Stimulated activated effector memory CD8-positive, alpha-beta T cell treated with anti-CD3 and anti-CD28 coated beads, Interleukin-12 subunit alpha, Interleukin-12 subunit beta, amount 100 ng/mL, for 72 hours (primary cell): ENCODE measurements around the gene PPP2R5E.
A peak's percentile ranks its signal among the peaks of the same experiment; 100 is the strongest.

ENCODE experiments used
- ATAC-seq: fragments of 150-1000 bp; cut with Tn5 transposase; 2 replicates; pipeline ENCODE4 v1.10.0; 2021
- DNase-seq, 2 donors: peaks; one replicate each; pipeline ENCODE4 v3.0.0; 2021 to 2022; ENCODE audit warnings: low spot score in 2 of 2
- H3K27ac Mint-ChIP-seq: one replicate; pipeline ENCODE4 v1.8.0; 2022; ENCODE audit warnings: mild to moderate bottlenecking, mixed read lengths
- H3K36me3 Mint-ChIP-seq: one replicate; pipeline ENCODE4 v1.8.0; 2022; ENCODE audit warnings: mild to moderate bottlenecking, mixed read lengths
- H3K4me1 Mint-ChIP-seq: one replicate; pipeline ENCODE4 v1.8.0; 2022; ENCODE audit warnings: mixed read lengths
- H3K4me3 Mint-ChIP-seq: one replicate; pipeline ENCODE4 v1.8.0; 2022; ENCODE audit warnings: mild to moderate bottlenecking, mixed read lengths
- H3K9me3 Mint-ChIP-seq: one replicate; pipeline ENCODE4 v1.8.0; 2022; ENCODE audit warnings: mixed read lengths

Gene PPP2R5E

DNA sequence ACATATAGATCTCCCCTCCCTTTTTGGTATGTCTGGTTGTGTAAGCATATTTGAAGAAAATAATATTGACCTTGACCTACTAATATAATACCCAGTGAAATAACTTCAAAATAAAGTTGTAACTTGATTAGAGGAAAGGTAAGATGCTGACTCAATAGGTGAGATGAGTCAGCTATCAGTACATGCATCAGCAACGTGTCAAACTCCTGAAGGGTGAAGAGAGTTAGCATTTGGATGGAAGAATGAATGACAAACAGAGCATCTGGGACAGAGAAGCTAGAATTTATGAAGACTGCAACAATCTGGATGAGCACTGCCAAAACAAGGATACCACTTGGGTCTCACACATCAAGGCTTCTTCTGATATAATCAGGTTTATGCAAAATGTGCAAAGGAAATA lies 74.9 kb downstream of the PPP2R5E start:
- no peak overlapping the region for H3K27ac Mint-ChIP-seq
- ATAC-seq = peak; percentile 81
- H3K36me3 Mint-ChIP-seq = no peaks in the 10 kb centered on the region
- no peak overlapping the region for H3K4me3 Mint-ChIP-seq
- no peaks in the 10 kb centered on the region for H3K9me3 Mint-ChIP-seq
- DNase-seq = no peak
- peaks cover 44% of the 10 kb centered on the region for H3K4me1 Mint-ChIP-seq

DNA sequence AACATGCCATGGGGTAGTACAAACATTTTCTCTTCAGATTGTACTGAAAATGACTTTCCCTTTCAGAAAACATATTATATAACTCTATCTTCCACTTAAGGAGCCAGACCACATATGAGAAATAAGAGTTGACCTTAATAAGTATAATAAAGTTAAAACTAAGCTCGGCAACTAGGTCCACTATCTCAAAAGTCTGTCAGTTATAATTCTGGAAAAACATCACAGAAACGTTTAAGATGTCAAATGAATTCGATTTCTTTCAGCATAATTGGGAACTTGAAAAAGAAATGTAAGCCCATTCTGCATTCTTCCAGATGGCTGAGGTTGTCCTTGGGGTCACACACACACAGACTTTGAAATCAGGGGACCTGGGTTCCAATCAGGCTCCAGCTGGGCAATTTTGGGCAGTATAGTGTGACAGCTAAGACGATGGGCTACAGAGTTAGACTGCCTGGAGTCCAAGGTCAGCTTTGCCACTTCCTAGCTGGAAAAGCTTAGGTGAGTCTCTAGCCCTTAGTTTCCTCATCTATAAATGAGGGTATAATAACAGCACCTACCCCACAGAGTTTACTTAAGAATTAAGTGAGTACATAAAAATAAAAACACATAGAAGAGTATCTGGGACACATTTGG lies 75.6 kb downstream of the PPP2R5E start:
- no peaks in the 10 kb centered on the region for H3K9me3 Mint-ChIP-seq
- no peak overlapping the region for H3K27ac Mint-ChIP-seq
- peaks cover 44% of the 10 kb centered on the region for H3K4me1 Mint-ChIP-seq
- DNase-seq = no peak
- H3K4me3 Mint-ChIP-seq = no peak overlapping the region
- no peak for ATAC-seq
- no peaks in the 10 kb centered on the region for H3K36me3 Mint-ChIP-seq

DNA sequence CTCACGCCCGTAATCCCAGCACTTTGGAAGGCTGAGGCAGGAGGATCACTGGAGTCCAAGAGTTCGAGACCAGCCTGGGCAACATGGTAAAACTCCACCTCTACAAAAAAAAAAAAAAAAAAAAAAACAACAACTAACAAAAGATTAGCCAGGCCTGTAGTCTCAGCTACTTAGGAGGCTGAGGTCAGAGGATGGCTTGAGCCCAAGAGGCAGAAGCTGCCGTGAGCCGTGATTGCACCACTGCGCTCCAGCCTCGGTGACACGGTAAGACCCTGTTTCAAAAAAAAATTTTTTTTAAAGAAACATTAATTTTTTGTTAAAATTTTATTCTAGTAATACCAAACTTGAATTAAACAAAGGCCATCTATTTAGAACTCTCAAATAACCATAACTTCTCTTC lies 77.8 kb downstream of the PPP2R5E start:
- H3K4me3 Mint-ChIP-seq = no peak overlapping the region
- H3K36me3 Mint-ChIP-seq = peaks cover 6% of the 10 kb centered on the region
- H3K4me1 Mint-ChIP-seq = peaks cover 37% of the 10 kb centered on the region
- DNase-seq = no peak
- no peaks in the 10 kb centered on the region for H3K9me3 Mint-ChIP-seq
- H3K27ac Mint-ChIP-seq = no peak overlapping the region
- ATAC-seq = no peak

DNA sequence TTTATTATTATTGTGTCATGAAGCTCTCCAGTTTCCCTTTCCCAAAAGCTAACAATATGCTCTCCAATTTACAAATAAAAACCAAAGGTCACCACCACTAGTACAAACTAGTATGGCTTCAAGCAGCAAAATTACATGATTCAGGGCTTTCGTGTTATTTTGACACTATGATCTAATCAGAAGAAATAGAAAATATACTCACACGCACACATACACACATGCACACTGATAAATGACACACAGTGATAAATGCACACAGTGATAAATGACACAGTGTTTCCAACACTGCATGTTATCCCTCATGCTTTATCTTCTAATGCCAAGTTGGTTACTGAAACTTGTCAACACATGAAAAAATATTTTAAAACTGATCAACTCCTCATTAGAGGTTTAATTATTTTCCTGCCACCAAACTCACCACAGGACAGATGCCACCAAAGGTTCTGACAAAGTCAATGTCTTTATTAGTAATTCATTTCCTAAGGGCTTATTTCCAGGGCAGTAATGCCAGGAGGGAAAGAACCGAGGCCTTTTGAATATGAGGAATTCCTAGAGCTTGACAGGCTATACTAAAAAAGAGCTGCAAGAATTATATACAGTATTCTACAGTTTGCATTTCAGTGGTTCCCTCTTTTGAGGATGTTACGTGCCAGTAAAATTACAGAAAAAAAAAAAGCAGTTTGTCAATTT lies 82.4 kb downstream of the PPP2R5E start:
- no peak for ATAC-seq
- no peak overlapping the region for H3K4me3 Mint-ChIP-seq
- H3K4me1 Mint-ChIP-seq = peaks cover 30% of the 10 kb centered on the region
- peaks cover 6% of the 10 kb centered on the region for H3K36me3 Mint-ChIP-seq
- H3K9me3 Mint-ChIP-seq = no peaks in the 10 kb centered on the region
- no peak overlapping the region for H3K27ac Mint-ChIP-seq
- no peak for DNase-seq

DNA sequence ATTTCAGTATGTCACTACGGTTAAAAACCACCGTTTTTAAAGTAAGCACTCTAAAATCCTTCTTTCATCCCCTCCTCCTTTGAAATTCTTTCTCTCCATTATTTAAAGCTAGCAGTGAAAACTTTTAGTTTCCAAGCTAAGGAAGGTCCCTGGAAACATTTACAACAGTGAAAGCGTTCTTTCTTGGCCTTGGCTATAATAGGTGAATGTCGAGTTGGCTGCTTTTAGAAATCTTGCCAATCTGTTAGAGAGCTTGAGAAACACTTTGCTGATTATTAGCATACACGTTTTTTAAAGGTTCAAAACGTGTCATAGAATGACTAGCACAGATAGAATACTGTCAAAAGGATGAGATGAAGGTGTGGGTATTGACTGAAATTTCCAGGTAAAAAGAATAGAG lies 83.4 kb downstream of the PPP2R5E start:
- Mint-ChIP-seq H3K36me3 (peaks cover 6% of the 10 kb centered on the region), H3K9me3 (no peaks in the 10 kb centered on the region), H3K4me1 (peaks cover 37% of the 10 kb centered on the region), H3K4me3 (no peak overlapping the region), H3K27ac (no peak overlapping the region)
- DNase-seq (no peak), ATAC-seq (no peak)

DNA sequence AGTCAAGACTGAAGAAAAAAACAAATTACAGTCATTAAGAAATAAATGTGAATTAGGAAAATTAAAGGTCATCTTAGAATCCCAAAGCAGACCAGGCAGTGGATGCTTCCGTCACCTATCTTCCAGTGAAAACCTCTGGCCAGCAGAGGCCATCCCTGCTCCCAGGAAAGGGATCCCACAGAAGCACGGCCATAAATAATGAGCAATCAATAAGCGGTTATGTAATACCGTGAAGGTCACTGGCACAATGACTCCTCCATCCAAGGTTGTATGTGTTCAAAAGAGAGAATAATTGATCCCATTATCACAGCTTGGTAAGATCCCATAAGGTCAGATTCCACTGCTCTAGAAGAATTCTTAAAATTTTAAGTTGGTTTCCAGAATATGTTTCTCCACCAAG lies 85.7 kb downstream of the PPP2R5E start:
- no peak overlapping the region for H3K4me3 Mint-ChIP-seq
- H3K4me1 Mint-ChIP-seq = peaks cover 30% of the 10 kb centered on the region
- H3K9me3 Mint-ChIP-seq = no peaks in the 10 kb centered on the region
- ATAC-seq (no peak), DNase-seq (no peak)
- peaks cover 12% of the 10 kb centered on the region for H3K36me3 Mint-ChIP-seq
- no peak overlapping the region for H3K27ac Mint-ChIP-seq

DNA sequence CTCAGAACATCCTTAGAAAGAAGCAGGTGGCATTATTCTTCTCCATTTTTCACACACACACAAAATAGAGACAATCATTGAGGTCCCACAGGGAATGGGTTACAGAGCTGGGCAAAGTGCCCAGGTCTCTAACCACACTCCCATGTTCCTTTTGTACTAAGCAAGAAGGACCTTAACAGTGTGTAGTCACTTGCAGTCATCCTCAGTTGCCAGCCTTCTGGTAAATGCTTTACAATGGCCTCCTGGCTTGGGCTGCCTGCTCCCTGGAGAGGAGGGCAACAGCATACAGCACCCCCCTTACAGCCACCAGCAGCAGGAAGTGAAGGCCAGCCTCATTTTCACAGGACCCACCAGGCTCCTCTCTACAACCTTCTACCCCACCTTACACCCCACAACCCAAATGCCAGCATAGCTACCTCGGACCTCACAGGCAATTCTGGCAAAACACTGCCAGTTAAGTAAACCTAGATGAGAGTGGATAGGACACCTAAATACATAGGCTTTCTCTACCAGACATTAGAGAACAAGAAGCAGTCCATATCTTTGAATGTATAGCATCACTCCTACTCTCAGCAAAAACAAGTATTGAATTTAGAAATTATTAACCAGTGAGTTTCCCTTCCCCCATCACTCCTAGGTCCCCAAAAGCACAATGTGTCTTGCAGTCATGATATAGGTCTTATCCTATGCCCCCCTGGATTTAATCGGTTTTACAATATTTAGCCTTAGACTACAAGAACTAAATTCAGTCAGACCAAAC lies 88.1 kb downstream of the PPP2R5E start:
- DNase-seq = no peak
- Mint-ChIP-seq H3K4me3 (no peak overlapping the region), H3K27ac (peak overlapping the region; percentile 48), H3K4me1 (peaks cover 31% of the 10 kb centered on the region), H3K36me3 (peaks cover 14% of the 10 kb centered on the region), H3K9me3 (no peaks in the 10 kb centered on the region)
- no peak for ATAC-seq

DNA sequence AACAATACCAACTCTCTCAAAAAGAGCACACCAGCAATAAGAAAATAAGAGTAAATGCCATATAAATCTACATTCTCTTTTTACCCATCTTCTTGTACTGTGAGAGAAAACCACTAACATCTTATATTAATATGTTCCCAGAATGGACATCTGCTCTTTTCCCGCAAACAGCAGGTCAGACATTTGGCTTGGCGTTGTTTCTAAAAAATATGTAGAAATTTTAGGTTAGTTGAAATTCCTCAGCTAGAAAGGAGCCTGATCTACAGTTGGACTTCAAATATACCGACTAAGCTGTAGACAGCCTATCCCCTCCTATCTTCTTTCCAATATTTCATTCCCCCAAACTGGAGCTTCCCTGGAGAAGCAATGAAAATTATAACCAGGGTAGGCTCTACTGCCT lies 88.7 kb downstream of the PPP2R5E start:
- Mint-ChIP-seq H3K36me3 (peaks cover 16% of the 10 kb centered on the region), H3K4me3 (no peak overlapping the region), H3K9me3 (no peaks in the 10 kb centered on the region), H3K4me1 (peaks cover 32% of the 10 kb centered on the region), H3K27ac (peak overlapping the region; percentile 48)
- no peak for DNase-seq
- ATAC-seq = no peak

DNA sequence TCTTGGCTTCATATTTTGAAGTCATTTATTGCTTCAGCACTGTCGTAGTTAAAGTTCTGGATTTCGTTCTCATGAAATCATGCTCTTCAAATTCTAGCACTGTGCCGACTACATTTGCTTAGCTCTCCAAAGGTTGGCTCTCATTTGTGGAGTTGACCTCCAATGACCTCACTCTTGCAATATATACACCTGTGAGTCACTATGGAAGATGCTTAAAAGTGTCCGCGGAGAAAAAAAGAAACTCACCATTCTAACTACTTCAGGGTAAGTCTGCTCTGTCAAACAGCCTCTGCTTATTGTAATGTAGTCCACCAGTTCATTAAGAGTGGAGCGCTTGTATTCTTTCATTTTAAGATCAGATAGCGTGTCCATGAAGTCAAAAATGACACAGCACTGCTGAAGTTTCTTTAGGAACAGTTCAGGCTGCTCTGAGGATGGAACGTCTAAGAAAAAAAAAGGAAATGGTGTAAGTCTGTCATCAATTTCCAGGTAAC lies 89.7 kb downstream of the PPP2R5E start:
- Mint-ChIP-seq H3K4me1 (peaks cover 32% of the 10 kb centered on the region), H3K27ac (no peak overlapping the region), H3K9me3 (no peaks in the 10 kb centered on the region), H3K4me3 (no peak overlapping the region), H3K36me3 (peaks cover 16% of the 10 kb centered on the region)
- ATAC-seq (no peak), DNase-seq (no peak)

DNA sequence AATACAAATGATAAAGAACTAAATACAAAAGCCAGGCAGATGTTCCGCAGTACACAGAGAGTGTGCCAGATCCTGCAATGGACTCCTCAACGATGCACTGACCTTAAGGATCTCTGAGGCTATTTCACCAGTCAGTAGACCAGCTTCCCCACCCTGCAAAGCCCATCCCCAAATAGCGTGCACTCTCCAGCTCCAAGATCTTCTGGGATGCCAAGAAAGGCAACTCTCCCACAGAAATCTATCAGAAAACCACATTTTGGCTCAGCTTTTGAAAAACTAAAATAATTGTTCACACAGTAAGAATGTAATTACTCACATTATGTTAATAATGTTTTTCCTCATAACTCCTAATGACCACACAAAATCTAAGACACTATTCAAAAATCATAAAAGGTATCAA lies 90.4 kb downstream of the PPP2R5E start:
- H3K27ac Mint-ChIP-seq = no peak overlapping the region
- peaks cover 27% of the 10 kb centered on the region for H3K4me1 Mint-ChIP-seq

DNA sequence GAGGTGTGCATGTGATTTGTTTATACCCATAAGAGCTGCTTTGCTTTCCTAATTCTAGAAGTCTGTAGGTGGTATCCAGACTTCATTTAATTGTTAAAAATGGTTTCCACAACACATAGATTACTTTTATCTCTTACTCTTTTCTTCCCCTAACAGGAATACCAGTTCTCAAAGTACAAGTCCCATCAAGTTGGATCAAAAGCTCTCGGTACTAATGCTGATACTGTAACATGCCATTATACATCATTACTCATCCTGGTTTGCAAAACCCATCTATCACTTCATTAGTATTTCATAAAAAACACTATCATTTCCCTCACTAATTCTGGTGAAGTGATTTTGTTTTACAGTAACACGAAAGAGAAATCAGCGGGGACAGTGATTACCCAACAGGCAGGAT lies 94.3 kb downstream of the PPP2R5E start:
- H3K9me3 Mint-ChIP-seq = no peaks in the 10 kb centered on the region
- no peak for ATAC-seq
- peaks cover 16% of the 10 kb centered on the region for H3K4me1 Mint-ChIP-seq
- no peak for DNase-seq
- H3K4me3 Mint-ChIP-seq = no peak overlapping the region
- H3K36me3 Mint-ChIP-seq = peaks cover 16% of the 10 kb centered on the region
- no peak overlapping the region for H3K27ac Mint-ChIP-seq

More for the DNA sequence above, 90.4 kb downstream of the PPP2R5E start:
- H3K4me3 Mint-ChIP-seq = no peak overlapping the region
- DNase-seq = no peak
- ATAC-seq = no peak
- H3K9me3 Mint-ChIP-seq = no peaks in the 10 kb centered on the region
- peaks cover 16% of the 10 kb centered on the region for H3K36me3 Mint-ChIP-seq

DNA sequence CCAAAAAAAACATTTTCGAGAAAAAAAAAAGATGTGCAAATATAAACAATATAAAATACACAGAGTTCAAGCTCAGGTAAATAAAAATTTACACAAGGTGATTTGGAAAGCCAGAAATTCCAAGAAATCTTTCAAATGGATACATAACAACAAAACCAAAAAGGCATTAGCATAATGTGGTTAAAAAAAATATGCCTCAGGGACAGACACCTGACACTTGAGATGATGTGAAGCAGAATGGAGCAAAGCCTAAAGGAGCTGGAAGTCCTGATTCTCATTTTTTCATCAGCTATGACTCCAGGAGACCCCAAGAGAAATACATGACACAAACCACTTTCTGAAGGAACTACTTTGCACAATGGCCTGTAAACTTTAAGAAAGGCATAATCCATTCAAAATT lies 98.6 kb downstream of the PPP2R5E start:
- H3K4me1 Mint-ChIP-seq = peaks cover 22% of the 10 kb centered on the region
- no peak overlapping the region for H3K27ac Mint-ChIP-seq
- H3K4me3 Mint-ChIP-seq = no peak overlapping the region
- peaks cover 5% of the 10 kb centered on the region for H3K36me3 Mint-ChIP-seq
- ATAC-seq (no peak), DNase-seq (no peak)
- H3K9me3 Mint-ChIP-seq = no peaks in the 10 kb centered on the region

DNA sequence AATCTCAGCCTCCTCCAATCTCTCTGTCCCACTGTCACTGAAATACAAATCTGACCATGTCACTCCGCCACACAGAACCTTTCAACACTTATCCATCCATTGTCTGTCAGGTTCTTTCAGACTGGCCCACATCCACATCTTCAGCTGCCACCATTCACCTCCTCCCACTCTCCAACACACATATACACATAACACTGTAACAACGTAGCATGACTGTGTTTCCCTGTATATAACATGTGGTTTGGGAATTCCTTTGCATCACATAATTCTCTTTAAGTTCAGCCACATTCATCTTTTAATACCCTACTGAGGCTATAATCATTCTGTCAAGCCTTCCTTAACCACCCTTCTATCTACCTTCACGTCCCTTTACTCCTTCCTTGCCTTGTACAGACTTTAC lies 99.2 kb downstream of the PPP2R5E start:
- no peak overlapping the region for H3K27ac Mint-ChIP-seq
- H3K4me1 Mint-ChIP-seq = peaks cover 22% of the 10 kb centered on the region
- ATAC-seq (no peak), DNase-seq (no peak)
- no peaks in the 10 kb centered on the region for H3K9me3 Mint-ChIP-seq
- peaks cover 5% of the 10 kb centered on the region for H3K36me3 Mint-ChIP-seq
- no peak overlapping the region for H3K4me3 Mint-ChIP-seq

DNA sequence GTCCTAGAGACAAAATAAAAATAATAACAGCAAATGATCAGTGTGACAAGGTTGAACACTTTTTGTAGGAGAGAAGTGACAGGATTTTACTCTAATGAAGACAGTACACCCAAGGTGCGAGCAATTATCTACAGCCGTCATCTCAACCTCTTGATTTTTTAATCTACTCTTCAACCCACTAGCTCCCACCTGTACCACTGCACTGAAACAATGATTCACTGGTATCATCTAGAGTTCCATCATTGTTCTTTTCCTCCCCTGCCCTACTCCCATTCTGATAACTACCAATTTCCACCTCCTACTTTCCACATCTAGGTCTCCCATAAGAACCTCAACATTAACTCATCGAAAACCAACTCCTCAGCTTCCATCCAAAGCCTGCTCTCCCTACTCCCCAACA lies 99.8 kb downstream of the PPP2R5E start:
- ATAC-seq (no peak), DNase-seq (no peak)
- H3K36me3 Mint-ChIP-seq = peaks cover 5% of the 10 kb centered on the region
- H3K9me3 Mint-ChIP-seq = no peaks in the 10 kb centered on the region
- H3K4me3 Mint-ChIP-seq = no peak overlapping the region
- H3K27ac Mint-ChIP-seq = no peak overlapping the region
- H3K4me1 Mint-ChIP-seq = peaks cover 25% of the 10 kb centered on the region

DNA sequence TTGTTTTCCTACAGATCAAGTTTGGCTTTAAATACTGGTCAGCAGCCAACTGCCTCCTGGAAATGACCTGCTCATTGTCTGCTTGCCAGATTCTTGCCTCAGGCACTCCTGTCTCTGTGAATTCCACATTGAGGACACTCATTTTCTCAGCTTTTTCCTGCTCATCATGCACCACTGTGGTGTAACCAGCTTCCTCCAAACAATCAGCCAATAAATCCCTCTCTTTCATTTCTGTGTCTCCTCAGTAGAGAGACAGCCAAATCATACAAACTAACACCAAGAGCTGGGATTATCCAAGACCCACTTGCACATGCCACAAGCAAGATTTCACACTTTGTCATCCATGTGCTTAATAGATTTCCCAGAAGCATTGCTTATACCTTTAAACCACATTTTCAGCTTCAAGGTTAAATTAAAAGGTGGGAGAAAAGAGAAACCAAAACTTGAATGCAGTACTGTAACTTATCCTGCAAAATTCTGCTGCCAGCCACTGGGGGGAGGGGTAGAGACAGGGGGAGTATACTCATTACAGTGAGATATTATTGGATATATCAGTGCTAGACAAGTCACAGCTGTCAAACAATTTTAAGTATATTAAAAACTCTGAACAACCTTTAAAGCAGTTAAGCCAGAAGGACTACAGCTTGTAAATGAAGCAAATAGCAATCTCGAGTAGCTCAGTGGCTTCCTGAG lies 105.0 kb downstream of the PPP2R5E start:
- ATAC-seq (peak; percentile 56), DNase-seq (no peak)
- Mint-ChIP-seq H3K4me3 (peak overlapping the region; percentile 31), H3K27ac (peak overlapping the region; percentile 48), H3K36me3 (peaks cover 5% of the 10 kb centered on the region), H3K9me3 (no peaks in the 10 kb centered on the region), H3K4me1 (peaks cover 61% of the 10 kb centered on the region)
